ENCODE measurements around the gene EIF3L. TPM values are rescaled to one million over a fixed set of nuclear protein-coding genes. Genes with fewer than 3 reads are reported as not detected.

The EIF3L gene
- total and polyA plus RNA-seq, 2 donors (not counting 3 experiments of a cell fraction or from before 2014, with no cell fraction given) = 479 to 601 TPM

DNA sequence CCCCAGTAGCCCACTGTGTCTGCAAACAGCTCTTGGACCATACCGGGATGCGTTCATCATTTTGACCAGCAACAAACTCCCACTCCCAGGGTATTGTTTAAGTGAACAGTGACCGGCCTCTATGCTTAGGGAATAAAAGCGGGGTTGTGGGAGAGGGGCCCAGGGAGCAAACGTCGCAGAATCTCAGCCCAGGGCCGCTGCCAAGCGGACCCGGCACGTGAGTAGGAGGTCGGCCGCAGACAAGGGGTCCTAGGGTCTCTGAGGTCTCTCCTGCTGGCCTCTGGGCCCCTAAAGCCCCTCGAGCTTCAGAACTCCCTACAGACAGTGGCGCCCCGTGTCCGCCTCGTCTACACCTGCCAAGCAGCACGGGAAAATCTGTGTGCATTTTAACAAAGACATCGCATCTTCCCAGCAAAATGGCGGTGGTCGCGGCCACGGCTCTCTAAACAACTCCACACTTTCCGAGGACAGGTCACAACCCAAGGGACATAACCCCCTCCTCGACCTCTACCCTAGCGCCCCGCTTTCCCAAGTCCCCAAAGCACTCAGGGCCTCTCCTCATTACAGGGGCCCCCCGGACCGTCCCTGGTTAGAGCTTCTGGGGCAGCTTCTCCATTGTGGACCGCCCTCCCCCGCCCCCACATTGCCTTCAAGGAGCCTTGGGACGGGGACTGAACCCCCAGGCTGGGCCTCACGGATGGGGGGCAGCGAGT lies 45.4 kb upstream of the EIF3L start:
- intact Hi-C loops (cut with micrococcal nuclease) = no loop called here
- ChIA-PET POLR2A (no interaction called here), CTCF (no interaction called here)
- Histone ChIP-seq H3K9me1 (replicated peaks; ENCODE audit: control insufficient read depth, extremely low read depth, insufficient read depth, low read length) (no peaks in the 10 kb centered on the region), H3K36me3 (ENCODE audit: control insufficient read depth in 2 of 2, extremely low read depth in 1 of 2, insufficient read depth in 2 of 2, low read length in 2 of 2) (no peaks in the 10 kb centered on the region), H3K27ac (ENCODE audit: insufficient read depth, low read depth, low read length) (no peak overlapping the region), H3K9me3 (replicated peaks; ENCODE audit: control insufficient read depth, insufficient read depth, low read length) (no peaks in the 10 kb centered on the region), H3K79me2 (ENCODE audit: control insufficient read depth, insufficient read depth, low read length) (peaks cover 13% of the 10 kb centered on the region), H3K4me1 (ENCODE audit: control insufficient read depth, extremely low read depth, insufficient read depth, low read length) (peaks cover 36% of the 10 kb centered on the region), H4K20me1 (replicated peaks; ENCODE audit: control insufficient read depth, extremely low read depth, insufficient read depth, low read length) (no peaks in the 10 kb centered on the region), H3K9ac (replicated peaks; ENCODE audit: extremely low read depth, insufficient read depth, low read length) (no peak overlapping the region), H3K27me3 (ENCODE audit: control insufficient read depth in 2 of 2, insufficient read depth in 2 of 2, low read length in 2 of 2) (no peaks in the 10 kb centered on the region), H3K4me3 (replicated peaks in 1 of 3; ENCODE audit: insufficient read depth in 1 of 3, low read depth in 1 of 3, low read length in 3 of 3) (no peak overlapping the region), H2AFZ (ENCODE audit: low read depth, low read length) (peak overlapping the region; percentile 27), H3K4me2 (ENCODE audit: insufficient read depth, low read length) (peak overlapping the region; percentile 50)
- FAIRE-seq (no peak), DNase-seq (ENCODE audit: low read depth, low spot score) (no peak)
- no TSS peak for BruUV-seq (replicated peaks)
- dilution Hi-C loops (cut with MboI; ENCODE audit: extremely low pct_ligation_motif_present, low sequenced_read_pairs) = no loop called here
- TF ChIP-seq POLR2AphosphoS5 (IDR thresholded peaks at IDR 0.05; ENCODE audit: insufficient read depth, low read depth, low read length) (no peak), CTCF (IDR thresholded peaks at IDR 0.05; ENCODE audit: extremely low read depth in 1 of 2, insufficient read depth in 1 of 2, low read depth in 1 of 2, low read length in 2 of 2) (no peak), MYC (IDR thresholded peaks at IDR 0.05; ENCODE audit: low read depth, low read length) (no peak), FOS (IDR thresholded peaks at IDR 0.05; ENCODE audit: borderline replicate concordance, insufficient read depth, low read length) (no peak), GATA2 (IDR thresholded peaks at IDR 0.05; ENCODE audit: insufficient read depth, insufficient read length, low read depth, low read length) (no peak), JUN (IDR thresholded peaks at IDR 0.05; ENCODE audit: borderline replicate concordance, insufficient read depth, insufficient read length, low read depth) (no peak), EZH2 (IDR thresholded peaks at IDR 0.05; ENCODE audit: borderline replicate concordance, low read depth, low read length, severe bottlenecking) (no peak), POLR2A (IDR thresholded peaks at IDR 0.05; ENCODE audit: low read depth, low read length) (no peak)
- TF ChIP-seq, protein P1, sequence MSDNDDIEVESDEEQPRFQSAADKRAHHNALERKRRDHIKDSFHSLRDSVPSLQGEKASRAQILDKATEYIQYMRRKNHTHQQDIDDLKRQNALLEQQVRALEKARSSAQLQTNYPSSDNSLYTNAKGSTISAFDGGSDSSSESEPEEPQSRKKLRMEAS (IDR thresholded peaks at IDR 0.05; ENCODE audit: insufficient read depth, insufficient read length) = no peak

Data from endothelial cell of umbilical vein (primary cell).